Tibial nerve (tissue), 4 donors: ENCODE results near the gene CWC15. TPM values are rescaled to one million over a fixed set of nuclear protein-coding genes. Genes with fewer than 3 reads are reported as not detected.

Experiments used
- DNase-seq, 2 donors: peaks; one replicate each; pipeline ENCODE4 v3.0.0-alpha.2; 2019; ENCODE audit warnings: low spot score in 2 of 2
- H3K27ac ChIP-seq, 4 donors: fragments of 200-600 bp; sonication (generic) in 3 of 4; one replicate each; pipeline ENCODE4 v1.5.1; 2017 to 2019; ENCODE audit warnings: mild to moderate bottlenecking in 1 of 4
- H3K27me3 ChIP-seq, 2 donors: fragments of 200-600 bp; sonication (generic) in 1 of 2; one replicate each; pipeline versions ENCODE4 v1.5.1 to v1.6.0; 2017 to 2019
- H3K36me3 ChIP-seq, 3 donors: fragments of 200-600 bp; sonication (generic); one replicate each; pipeline ENCODE4 v1.5.1; 2018 to 2019
- H3K4me1 ChIP-seq, 4 donors: fragments of 200-600 bp; sonication (generic) in 3 of 4; one replicate each; pipeline ENCODE4 v1.5.1; 2017 to 2019
- H3K4me3 ChIP-seq, 4 donors: fragments of 200-600 bp; sonication (generic) in 3 of 4; one replicate each; pipeline ENCODE4 v1.5.1; 2017 to 2019; ENCODE audit warnings: mild to moderate bottlenecking in 1 of 4, moderate library complexity in 1 of 4
- H3K9me3 ChIP-seq, 4 donors: fragments of 200-600 bp; sonication (generic) in 3 of 4; one replicate each; pipeline ENCODE4 v1.5.1; 2017 to 2019
- CTCF ChIP-seq, 5 experiments: fragments of 200-600 bp in 3 of 5; fragments of 450-650 bp in 2 of 5; sonication (generic) in 3 of 5; IDR thresholded peaks; one replicate each; pipeline ENCODE4 v1.5.1; 2016 to 2019; ENCODE audit warnings: antibody characterized with exemption in 5 of 5, mild to moderate bottlenecking in 3 of 5, moderate library complexity in 2 of 5
- EP300 ChIP-seq, 2 donors: sonication (generic); formaldehyde crosslinking; IDR thresholded peaks; one replicate each; pipeline ENCODE4 v1.6.1; 2017; ENCODE audit warnings: antibody characterized with exemption in 2 of 2, mild to moderate bottlenecking in 1 of 2
- POLR2A ChIP-seq, 2 donors: fragments of 450-650 bp; IDR thresholded peaks; one replicate each; pipeline ENCODE4 v1.6.1; 2017; ENCODE audit warnings: antibody characterized with exemption in 2 of 2, mild to moderate bottlenecking in 2 of 2, moderate library complexity in 2 of 2
- WGBS, 2 donors: methylation state at CpG; one replicate each; pipeline ENCODE4 v1.1.5; 2018; 5-methylcytosine and 5-hydroxymethylcytosine counted together
- total RNA-seq, 4 donors: library from RNA; depleted of rRNA; stranded (reverse); fragments of >200 nt; gene quantifications; one replicate each; pipeline ENCODE4 v1.1.0, GENCODE V29; 2016

CWC15 gene
- total RNA-seq, 4 donors from 2014 or later = 29.6 to 54.0 (median 37.9) TPM

GRCh38 chr11:95005642-95006041 lies 32.3 kb upstream of the CWC15 start:
- H3K27me3 ChIP-seq = no peaks in the 10 kb centered on the region
- H3K9me3 ChIP-seq = peaks cover 0 to 5% (median 0%) of the 10 kb centered on the region in 4 donors
- no peak overlapping the region for H3K27ac ChIP-seq
- H3K36me3 ChIP-seq = no peaks in the 10 kb centered on the region
- no peak for DNase-seq
- H3K4me1 ChIP-seq = no peaks in the 10 kb centered on the region
- TF ChIP-seq CTCF (IDR thresholded peaks at IDR 0.05) (no peak), POLR2A (IDR thresholded peaks at IDR 0.05) (no peak), EP300 (IDR thresholded peaks at IDR 0.05) (no peak)
- no peak overlapping the region for H3K4me3 ChIP-seq
- whole genome bisulfite sequencing, 2 donors = 85 to 98% methylated on average over 1 of the region's 1 CpG

- Histone ChIP-seq H3K4me1 (no peaks in the 10 kb centered on the region), H3K27ac (no peak overlapping the region), H3K9me3 (peaks cover 0 to 5% (median 0%) of the 10 kb centered on the region in 4 donors), H3K27me3 (no peaks in the 10 kb centered on the region), H3K4me3 (no peak overlapping the region), H3K36me3 (peaks cover 0 to 4% (median 0%) of the 10 kb centered on the region in 3 donors)
- DNase-seq = no peak
- TF ChIP-seq POLR2A (IDR thresholded peaks at IDR 0.05) = no peak
- no peak for TF ChIP-seq CTCF (IDR thresholded peaks at IDR 0.05)
- TF ChIP-seq EP300 (IDR thresholded peaks at IDR 0.05) = no peak
These were observed 30.4 kb upstream of the CWC15 start for GRCh38 chr11:95003716-95004115.

- Histone ChIP-seq H3K4me3 (no peak overlapping the region), H3K36me3 (peaks cover 0 to 19% (median 0%) of the 10 kb centered on the region in 3 donors), H3K27ac (no peak overlapping the region), H3K27me3 (no peaks in the 10 kb centered on the region), H3K9me3 (no peaks in the 10 kb centered on the region), H3K4me1 (no peaks in the 10 kb centered on the region)
- WGBS, 2 donors = 94 to 97% methylated on average over 9 to 13 of the region's 13 CpGs
- TF ChIP-seq CTCF (IDR thresholded peaks at IDR 0.05) (no peak), EP300 (IDR thresholded peaks at IDR 0.05) (no peak), POLR2A (IDR thresholded peaks at IDR 0.05) (no peak)
- no peak for DNase-seq
These were observed 24.9 kb upstream of the CWC15 start for GRCh38 chr11:94998285-94998684.

- 93 to 94% methylated on average over 6 of the region's 6 CpGs for WGBS, 2 donors
- Histone ChIP-seq H3K27me3 (no peaks in the 10 kb centered on the region), H3K9me3 (no peaks in the 10 kb centered on the region), H3K4me3 (no peak overlapping the region), H3K27ac (no peak overlapping the region), H3K36me3 (peaks cover 0 to 19% (median 0%) of the 10 kb centered on the region in 3 donors), H3K4me1 (no peaks in the 10 kb centered on the region)
- TF ChIP-seq POLR2A (IDR thresholded peaks at IDR 0.05) = no peak
- TF ChIP-seq CTCF (IDR thresholded peaks at IDR 0.05) = no peak
- TF ChIP-seq EP300 (IDR thresholded peaks at IDR 0.05) = no peak
- DNase-seq = no peak
These were observed 24.1 kb upstream of the CWC15 start for GRCh38 chr11:94997437-94997836.

- H3K4me1 ChIP-seq = no peaks in the 10 kb centered on the region
- no peaks in the 10 kb centered on the region for H3K27me3 ChIP-seq
- TF ChIP-seq EP300 (IDR thresholded peaks at IDR 0.05) (no peak), POLR2A (IDR thresholded peaks at IDR 0.05) (no peak), CTCF (IDR thresholded peaks at IDR 0.05) (no peak)
- no peaks in the 10 kb centered on the region for H3K9me3 ChIP-seq
- no peak for DNase-seq
- peaks cover 0 to 13% (median 0%) of the 10 kb centered on the region in 3 donors for H3K36me3 ChIP-seq
- no peak overlapping the region for H3K4me3 ChIP-seq
- 97 to 99% methylated on average over 2 of the region's 2 CpGs for WGBS, 2 donors
- H3K27ac ChIP-seq = no peak overlapping the region
These were observed 20.1 kb upstream of the CWC15 start for GRCh38 chr11:94993400-94993943.
